Body of pancreas (tissue), 4 donors: Measurements from ENCODE around the gene ABCC11. TPM values are rescaled to one million over a fixed set of nuclear protein-coding genes. Genes with fewer than 3 reads are reported as not detected.

Source experiments
- ATAC-seq: fragments of 150-250 bp; one replicate; pipeline ENCODE4 v1.9.1; 2016
- DNase-seq, 4 donors: peaks; one replicate each; pipeline ENCODE4 v3.0.0-alpha.2; 2019
- H3K27ac ChIP-seq, 4 donors: fragments of 200-600 bp; sonication (generic); 1 replicate in 3 of 4; 2 replicates in 1 of 4; pipeline versions ENCODE4 v1.5.1 to v1.6.1; 2016 to 2019; ENCODE audit warnings: mild to moderate bottlenecking in 1 of 4, mixed read lengths in 1 of 4, moderate library complexity in 1 of 4
- H3K27me3 ChIP-seq, 2 donors: fragments of 200-600 bp; sonication (generic); one replicate each; pipeline ENCODE4 v1.6.0; 2016; ENCODE audit warnings: mild to moderate bottlenecking in 1 of 2
- H3K36me3 ChIP-seq, 2 donors: fragments of 200-600 bp; sonication (generic); replicated peaks in 1 of 2; 2 replicates each; pipeline ENCODE4 v1.5.1; 2016; ENCODE audit warnings: low read depth in 2 of 2; ENCODE audit not compliant: insufficient read depth in 1 of 2
- H3K4me1 ChIP-seq: fragments of 200-600 bp; sonication (generic); one replicate; pipeline ENCODE4 v1.6.0; 2016
- H3K4me3 ChIP-seq, 2 donors: fragments of 200-600 bp; sonication (generic); 1 replicate in 1 of 2; 2 replicates in 1 of 2; pipeline ENCODE4 v1.5.1; 2016 to 2019
- H3K9me3 ChIP-seq, 3 donors: fragments of 200-600 bp; sonication (generic); 1 replicate in 2 of 3; 2 replicates in 1 of 3; pipeline ENCODE4 v1.5.1; 2016
- CTCF ChIP-seq, 7 experiments: fragments of 450-650 bp in 4 of 7; fragments of 200-600 bp in 3 of 7; sonication (generic) in 3 of 7; IDR thresholded peaks; one replicate each; pipeline ENCODE4 v1.5.1; 2016 to 2019; ENCODE audit warnings: antibody characterized with exemption in 7 of 7
- POLR2A ChIP-seq, 3 donors: fragments of 450-650 bp; IDR thresholded peaks; one replicate each; pipeline ENCODE4 v1.6.1; 2016; ENCODE audit warnings: antibody characterized with exemption in 3 of 3, mild to moderate bottlenecking in 2 of 3
- WGBS, 2 donors: methylation state at CpG; one replicate each; pipeline ENCODE4 v1.1.5; 2017; 5-methylcytosine and 5-hydroxymethylcytosine counted together
- intact Hi-C: fragments of 100-400 bp; cut with DNase I; formaldehyde crosslinking; loops from one replicate; pipeline ENCODE4 v1.15.1; 2023
- total RNA-seq, 2 donors: library from RNA; depleted of rRNA; stranded (reverse); fragments of >200 nt; gene quantifications; one replicate each; pipeline ENCODE4 v1.1.0, GENCODE V29; 2016

Gene ABCC11
- total RNA-seq, 2 donors from 2014 or later: 0.52 TPM; not detected in 1

GRCh38 chr16:48291754-48292153, 44.4 kb upstream of the ABCC11 start:
- no peak for ATAC-seq
- TF ChIP-seq CTCF (IDR thresholded peaks at IDR 0.05): no peak
- no peak for TF ChIP-seq POLR2A (IDR thresholded peaks at IDR 0.05)
- Histone ChIP-seq H3K4me3 (no peak overlapping the region), H3K9me3 (peaks cover 0 to 4% (median 0%) of the 10 kb centered on the region in 3 donors), H3K4me1 (peaks cover 50% of the 10 kb centered on the region), H3K36me3 (peaks cover 0 to 6% of the 10 kb centered on the region in 2 donors), H3K27ac (peak overlapping the region; percentile 6 to 50 (median 44)), H3K27me3 (no peaks in the 10 kb centered on the region)
- WGBS, 2 donors: 65 to 68% methylated on average over 4 of the region's 4 CpGs
- no peak for DNase-seq
- intact Hi-C loops: no loop called here

- peak overlapping the region in 1 of 4 donors; percentile 50 for H3K27ac ChIP-seq
- peaks cover 49% of the 10 kb centered on the region for H3K4me1 ChIP-seq
- DNase-seq: no peak
- no peak for ATAC-seq
- no peaks in the 10 kb centered on the region for H3K27me3 ChIP-seq
- H3K36me3 ChIP-seq: peaks cover 0 to 9% of the 10 kb centered on the region in 2 donors
- peaks cover 0 to 4% (median 0%) of the 10 kb centered on the region in 3 donors for H3K9me3 ChIP-seq
- WGBS, 2 donors: 93 to 97% methylated on average over 3 of the region's 3 CpGs
- intact Hi-C loops: no loop called here
- no peak for TF ChIP-seq CTCF (IDR thresholded peaks at IDR 0.05)
- H3K4me3 ChIP-seq: no peak overlapping the region
Measured at GRCh38 chr16:48291303-48291702, 44.0 kb upstream of the ABCC11 start.

GRCh38 chr16:48287239-48287638, 39.9 kb upstream of the ABCC11 start:
- H3K27me3 ChIP-seq: no peaks in the 10 kb centered on the region
- peaks cover 24% of the 10 kb centered on the region for H3K4me1 ChIP-seq
- intact Hi-C loops: no loop called here
- TF ChIP-seq POLR2A (IDR thresholded peaks at IDR 0.05) (no peak), CTCF (IDR thresholded peaks at IDR 0.05) (no peak)
- ATAC-seq (peak; percentile 27), DNase-seq (no peak)
- no peak overlapping the region for H3K27ac ChIP-seq
- H3K4me3 ChIP-seq: no peak overlapping the region
- peaks cover 0 to 9% of the 10 kb centered on the region in 2 donors for H3K36me3 ChIP-seq
- H3K9me3 ChIP-seq: peaks cover 0 to 4% (median 0%) of the 10 kb centered on the region in 3 donors

GRCh38 chr16:48284772-48285409, 37.6 kb upstream of the ABCC11 start:
- DNase-seq (no peak), ATAC-seq (no peak)
- Histone ChIP-seq H3K27me3 (no peaks in the 10 kb centered on the region), H3K4me3 (no peak overlapping the region), H3K36me3 (peaks cover 0 to 4% of the 10 kb centered on the region in 2 donors), H3K27ac (peak overlapping the region in 1 of 4 donors; percentile 25), H3K9me3 (peaks cover 0 to 4% (median 0%) of the 10 kb centered on the region in 3 donors), H3K4me1 (peaks cover 19% of the 10 kb centered on the region)
- TF ChIP-seq CTCF (IDR thresholded peaks at IDR 0.05): no peak
- TF ChIP-seq POLR2A (IDR thresholded peaks at IDR 0.05): no peak
- 48 to 67% methylated on average over 4 of the region's 4 CpGs for WGBS, 2 donors
- intact Hi-C loops: no loop called here
